ENCODE data around the gene SLC15A1. TPM values are rescaled to one million over a fixed set of nuclear protein-coding genes. Genes with fewer than 3 reads are reported as not detected.
A peak's percentile ranks its signal among the peaks of the same experiment; 100 is the strongest.

Gene SLC15A1
- total RNA-seq, 2 experiments from 2014 or later = not detected

- no peaks in the 10 kb centered on the region for H3K9me3 Mint-ChIP-seq
Observed at GRCh38 chr13:98677398-98677797, 75.1 kb downstream of the SLC15A1 start.

GRCh38 chr13:98676239-98676638, 76.2 kb downstream of the SLC15A1 start:
- H3K27me3 Mint-ChIP-seq = no peaks in the 10 kb centered on the region
- H3K36me3 Mint-ChIP-seq = no peaks in the 10 kb centered on the region
- no peak overlapping the region for H3K4me3 Mint-ChIP-seq
- no peaks in the 10 kb centered on the region for H3K9me3 Mint-ChIP-seq
- H3K27ac Mint-ChIP-seq = no peak overlapping the region
- no peaks in the 10 kb centered on the region for H3K4me1 Mint-ChIP-seq
- DNase-seq = no peak

More at GRCh38 chr13:98677398-98677797, 75.1 kb downstream of the SLC15A1 start:
- Mint-ChIP-seq H3K4me1 (no peaks in the 10 kb centered on the region), H3K27ac (no peak overlapping the region), H3K36me3 (no peaks in the 10 kb centered on the region), H3K4me3 (no peak overlapping the region), H3K27me3 (no peaks in the 10 kb centered on the region)
- no peak for DNase-seq

- Mint-ChIP-seq H3K27me3 (no peaks in the 10 kb centered on the region), H3K4me3 (no peak overlapping the region), H3K36me3 (no peaks in the 10 kb centered on the region), H3K4me1 (no peaks in the 10 kb centered on the region), H3K27ac (no peak overlapping the region), H3K9me3 (no peaks in the 10 kb centered on the region)
- no peak for DNase-seq
Observed at GRCh38 chr13:98675837-98676236, 76.6 kb downstream of the SLC15A1 start.

GRCh38 chr13:98675066-98675465, 77.4 kb downstream of the SLC15A1 start:
- Mint-ChIP-seq H3K4me1 (no peaks in the 10 kb centered on the region), H3K9me3 (no peaks in the 10 kb centered on the region), H3K36me3 (no peaks in the 10 kb centered on the region), H3K27ac (no peak overlapping the region), H3K4me3 (no peak overlapping the region), H3K27me3 (no peaks in the 10 kb centered on the region)
- no peak for DNase-seq

GRCh38 chr13:98672947-98673613, 79.4 kb downstream of the SLC15A1 start:
- Mint-ChIP-seq H3K27me3 (no peaks in the 10 kb centered on the region), H3K36me3 (no peaks in the 10 kb centered on the region), H3K4me3 (no peak overlapping the region), H3K4me1 (no peaks in the 10 kb centered on the region), H3K9me3 (no peaks in the 10 kb centered on the region), H3K27ac (no peak overlapping the region)
- DNase-seq = peak; percentile 35

DNA sequence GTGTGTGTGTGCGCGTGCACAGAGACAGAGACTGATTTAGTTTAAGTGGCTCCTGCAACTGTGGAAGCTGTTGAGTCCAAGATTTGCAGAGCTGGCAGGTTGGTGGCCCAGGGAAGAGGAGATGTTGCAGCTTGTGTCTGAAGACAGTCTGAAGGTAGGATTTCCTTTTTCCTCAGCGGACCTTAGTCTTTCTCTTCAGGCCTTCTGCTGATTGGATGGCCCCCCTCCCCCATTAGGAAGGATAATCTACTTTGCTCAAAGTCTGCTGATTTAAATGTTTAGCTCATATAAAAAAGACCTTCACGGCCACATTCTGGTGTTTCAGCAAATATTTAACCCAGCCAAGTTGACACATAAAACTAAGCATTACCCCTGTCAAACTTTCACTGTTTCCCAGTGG, 84.3 kb downstream of the SLC15A1 start:
- Mint-ChIP-seq H3K4me1 (peaks cover 19% of the 10 kb centered on the region), H3K27ac (no peak overlapping the region), H3K27me3 (no peaks in the 10 kb centered on the region), H3K4me3 (no peak overlapping the region), H3K36me3 (no peaks in the 10 kb centered on the region), H3K9me3 (no peaks in the 10 kb centered on the region)
- no peak for DNase-seq

DNA sequence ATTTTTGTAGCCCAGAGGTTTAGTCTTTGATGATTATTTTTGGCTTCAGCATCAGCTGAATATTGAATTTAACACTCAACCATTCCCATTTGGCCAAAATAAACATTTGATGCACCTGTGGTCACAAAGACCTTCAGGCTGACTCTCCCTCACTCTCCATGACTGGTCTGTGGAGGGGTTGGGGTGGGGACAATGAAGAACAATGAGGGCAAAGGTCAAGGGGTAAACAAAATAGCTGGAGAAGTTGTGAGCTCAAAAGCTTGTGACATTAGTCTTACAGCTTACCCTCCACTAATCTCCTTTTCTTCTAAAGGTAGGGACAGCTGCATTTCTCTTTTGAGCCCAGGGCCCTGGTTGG, 86.9 kb downstream of the SLC15A1 start:
- no peak overlapping the region for H3K4me3 Mint-ChIP-seq
- H3K4me1 Mint-ChIP-seq = peaks cover 19% of the 10 kb centered on the region
- H3K9me3 Mint-ChIP-seq = no peaks in the 10 kb centered on the region
- H3K27me3 Mint-ChIP-seq = no peaks in the 10 kb centered on the region
- H3K36me3 Mint-ChIP-seq = no peaks in the 10 kb centered on the region
- H3K27ac Mint-ChIP-seq = no peak overlapping the region
- no peak for DNase-seq

DNA sequence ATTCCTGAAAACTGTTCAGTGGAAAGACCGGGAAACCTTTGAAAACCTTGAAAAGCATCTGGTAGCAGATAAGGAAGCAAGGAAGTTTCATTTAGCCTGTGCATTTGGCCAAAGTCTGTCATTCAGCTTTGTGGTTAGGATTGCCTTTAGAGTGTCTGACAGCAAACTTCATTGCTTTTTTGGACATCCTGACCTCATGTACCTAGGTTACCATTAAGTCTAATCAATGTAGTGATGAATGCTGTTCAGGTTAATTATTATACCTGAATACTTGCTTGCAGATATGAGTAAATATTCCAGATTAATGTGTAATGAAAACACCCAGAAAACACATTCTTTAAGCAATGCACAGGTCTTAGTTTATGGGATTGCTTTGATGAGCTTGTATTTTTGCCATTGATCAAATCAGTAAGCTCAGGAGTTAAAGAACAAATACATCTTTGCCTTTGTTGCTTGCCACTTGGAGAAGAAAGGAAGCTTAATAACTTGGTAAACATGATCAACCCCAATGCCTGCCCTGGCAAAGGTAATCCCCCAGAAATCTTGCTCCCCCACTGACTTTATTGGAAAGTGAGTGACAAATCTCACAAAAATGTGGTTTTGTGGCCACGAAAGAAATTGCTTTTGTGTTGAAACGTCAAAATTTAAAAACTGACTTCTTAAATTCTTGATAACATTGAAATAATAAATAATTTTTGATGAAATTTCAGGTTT, 87.4 kb downstream of the SLC15A1 start:
- Mint-ChIP-seq H3K36me3 (no peaks in the 10 kb centered on the region), H3K27me3 (no peaks in the 10 kb centered on the region), H3K27ac (no peak overlapping the region), H3K9me3 (no peaks in the 10 kb centered on the region), H3K4me1 (peaks cover 19% of the 10 kb centered on the region), H3K4me3 (no peak overlapping the region)
- no peak for DNase-seq

- H3K27me3 Mint-ChIP-seq = no peaks in the 10 kb centered on the region
- peaks cover 19% of the 10 kb centered on the region for H3K4me1 Mint-ChIP-seq
- DNase-seq = no peak
- no peaks in the 10 kb centered on the region for H3K36me3 Mint-ChIP-seq
- H3K9me3 Mint-ChIP-seq = no peaks in the 10 kb centered on the region
- H3K4me3 Mint-ChIP-seq = no peak overlapping the region
- peak overlapping the region; percentile 46 for H3K27ac Mint-ChIP-seq
Observed at GRCh38 chr13:98664510-98664909, 88.0 kb downstream of the SLC15A1 start.

DNA sequence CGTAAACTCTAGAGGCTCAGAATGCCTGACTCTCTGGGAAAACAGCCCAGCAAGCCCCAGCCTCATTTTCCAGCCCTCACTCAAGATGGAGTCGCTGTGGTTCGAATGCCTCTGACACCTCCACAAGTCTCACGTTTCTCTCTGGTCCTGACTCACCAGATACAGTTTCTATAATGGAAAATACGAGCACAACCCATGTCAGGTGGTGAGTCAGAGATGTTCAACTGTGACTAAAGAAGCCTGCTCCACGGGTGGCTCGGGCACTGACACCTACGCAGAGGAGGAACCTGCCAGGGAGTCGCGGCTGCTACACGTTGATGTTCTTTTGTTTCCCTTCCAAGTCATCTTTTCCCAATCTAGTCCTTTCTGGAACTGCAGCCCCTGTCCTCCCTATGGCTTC, 88.4 kb downstream of the SLC15A1 start:
- DNase-seq = peak; percentile 74
- no peaks in the 10 kb centered on the region for H3K36me3 Mint-ChIP-seq
- H3K9me3 Mint-ChIP-seq = no peaks in the 10 kb centered on the region
- H3K27me3 Mint-ChIP-seq = no peaks in the 10 kb centered on the region
- H3K4me3 Mint-ChIP-seq = no peak overlapping the region
- H3K4me1 Mint-ChIP-seq = peaks cover 19% of the 10 kb centered on the region
- peak overlapping the region; percentile 46 for H3K27ac Mint-ChIP-seq

GRCh38 chr13:98658131-98658530, 94.3 kb downstream of the SLC15A1 start:
- DNase-seq = no peak
- Mint-ChIP-seq H3K36me3 (no peaks in the 10 kb centered on the region), H3K27ac (no peak overlapping the region), H3K27me3 (no peaks in the 10 kb centered on the region), H3K4me1 (peaks cover 6% of the 10 kb centered on the region), H3K4me3 (no peak overlapping the region), H3K9me3 (no peaks in the 10 kb centered on the region)

DNA sequence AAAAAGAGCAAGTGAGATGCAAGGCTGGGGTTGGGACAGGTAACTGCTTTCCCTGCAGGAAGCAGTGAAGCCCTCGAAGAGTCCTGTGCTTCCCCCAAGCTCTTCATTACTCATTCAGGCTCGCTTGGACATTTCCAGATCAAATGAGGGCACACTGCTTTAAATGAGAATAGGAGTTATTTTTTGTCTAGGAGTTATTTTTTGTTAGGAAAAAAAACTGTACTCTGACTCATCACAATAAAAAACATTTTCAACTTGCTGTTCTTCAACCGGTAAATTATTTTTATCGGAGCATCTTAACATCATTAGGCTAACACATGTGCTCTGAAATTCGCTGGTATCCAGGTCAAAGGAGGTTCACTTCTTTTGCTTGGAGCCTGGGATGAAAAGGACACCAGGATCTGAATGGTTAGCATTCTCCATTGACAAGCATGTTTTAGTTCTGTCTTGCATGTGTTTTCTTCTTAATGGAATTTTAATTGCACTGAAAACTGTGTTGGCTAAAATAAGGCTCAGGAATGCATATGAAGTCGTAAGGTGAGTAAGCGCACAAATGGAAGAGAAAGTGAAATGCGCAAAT, 94.9 kb downstream of the SLC15A1 start:
- Mint-ChIP-seq H3K4me3 (no peak overlapping the region), H3K4me1 (peaks cover 6% of the 10 kb centered on the region), H3K27ac (no peak overlapping the region), H3K9me3 (no peaks in the 10 kb centered on the region), H3K36me3 (no peaks in the 10 kb centered on the region), H3K27me3 (no peaks in the 10 kb centered on the region)
- no peak for DNase-seq

DNA sequence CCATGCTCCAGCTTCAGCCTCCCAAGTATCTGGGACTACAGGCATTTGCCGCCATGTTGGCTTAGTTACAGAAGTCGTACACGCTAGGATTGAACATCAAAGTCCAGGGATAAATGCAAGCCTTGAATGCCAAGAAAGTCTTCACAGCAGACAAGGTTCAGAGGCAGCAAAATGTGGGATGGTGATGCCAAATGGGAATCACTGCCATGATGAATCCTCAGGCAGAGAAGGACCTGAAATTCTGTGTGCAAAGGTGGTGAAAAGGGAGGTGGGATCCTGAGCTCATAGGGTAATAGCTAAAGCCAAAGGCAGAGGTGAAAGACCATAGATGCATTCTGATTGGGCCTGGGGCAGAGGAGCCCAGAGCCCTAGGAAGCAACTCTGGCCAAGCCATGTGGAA, 96.2 kb downstream of the SLC15A1 start:
- H3K4me1 Mint-ChIP-seq = peaks cover 6% of the 10 kb centered on the region
- H3K27ac Mint-ChIP-seq = no peak overlapping the region
- H3K4me3 Mint-ChIP-seq = no peak overlapping the region
- no peak for DNase-seq
- H3K27me3 Mint-ChIP-seq = no peaks in the 10 kb centered on the region
- H3K9me3 Mint-ChIP-seq = no peaks in the 10 kb centered on the region
- H3K36me3 Mint-ChIP-seq = no peaks in the 10 kb centered on the region

DNA sequence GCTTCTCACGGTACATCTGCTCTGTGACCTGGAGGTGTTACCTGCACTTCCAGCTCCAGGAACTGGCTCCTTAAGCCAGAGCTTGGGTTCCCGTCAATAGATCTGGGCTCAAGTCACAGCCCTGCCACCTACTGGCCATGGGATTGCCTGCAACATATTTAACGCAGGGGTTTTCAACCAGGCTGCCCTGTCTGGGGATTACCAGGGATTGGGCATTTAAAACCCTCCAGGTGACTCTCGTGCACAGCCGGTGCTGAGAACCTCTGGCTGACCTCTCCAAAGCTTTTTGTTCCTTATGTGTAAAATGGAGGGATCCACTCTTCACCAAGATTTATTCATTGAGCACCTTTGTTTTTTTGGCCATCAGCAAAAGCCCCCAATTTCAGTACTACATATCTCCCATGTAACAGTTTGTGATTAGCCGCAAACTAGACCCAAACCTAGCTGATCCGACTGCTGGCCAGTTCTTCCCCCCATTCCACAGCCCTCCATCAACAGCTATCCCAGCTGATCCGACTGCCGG, 98.9 kb downstream of the SLC15A1 start:
- peak; percentile 63 for DNase-seq
- Mint-ChIP-seq H3K36me3 (no peaks in the 10 kb centered on the region), H3K9me3 (no peaks in the 10 kb centered on the region), H3K27ac (peak overlapping the region; percentile 40), H3K27me3 (no peaks in the 10 kb centered on the region), H3K4me1 (peaks cover 6% of the 10 kb centered on the region), H3K4me3 (no peak overlapping the region)

DNA sequence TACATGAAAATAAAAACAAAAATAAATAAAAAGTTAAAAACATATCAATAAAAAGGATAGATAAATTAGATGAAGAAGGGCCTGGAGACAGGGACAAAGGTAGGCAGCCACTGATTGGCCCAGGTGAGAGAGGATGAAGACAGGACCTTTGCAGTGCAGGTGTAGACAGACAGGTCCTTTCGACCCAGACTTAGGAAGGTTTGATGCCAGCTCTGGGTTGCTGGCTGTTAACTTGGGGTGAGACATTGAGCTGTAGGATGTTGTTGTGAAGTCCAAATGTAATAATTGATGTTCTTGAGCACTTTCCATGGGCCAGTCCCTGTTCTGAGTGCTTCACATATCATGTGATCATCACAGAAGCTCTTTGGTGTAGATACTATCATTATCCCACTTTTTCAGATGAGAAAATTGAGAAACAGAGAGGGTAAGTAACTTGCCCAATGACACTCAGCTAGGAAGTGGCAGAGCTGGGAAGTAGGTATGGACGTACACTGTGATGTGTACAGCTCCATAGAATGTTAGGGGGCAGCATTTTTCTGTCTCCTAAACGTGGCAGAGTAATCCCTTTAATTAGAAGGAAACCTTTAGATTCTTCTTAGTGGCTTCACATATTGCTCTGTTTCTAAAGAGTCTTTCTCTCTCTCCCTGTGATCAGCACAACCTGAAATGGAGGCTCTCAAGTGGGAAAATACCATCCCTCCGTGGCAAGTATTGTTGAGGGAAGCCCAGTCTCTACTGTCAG, 99.6 kb downstream of the SLC15A1 start:
- H3K4me3 Mint-ChIP-seq = no peak overlapping the region

More for the DNA sequence above, 99.6 kb downstream of the SLC15A1 start:
- Mint-ChIP-seq H3K9me3 (no peaks in the 10 kb centered on the region), H3K4me1 (peaks cover 4% of the 10 kb centered on the region), H3K27ac (peak overlapping the region; percentile 40), H3K36me3 (no peaks in the 10 kb centered on the region), H3K27me3 (no peaks in the 10 kb centered on the region)
- DNase-seq = no peak

All from activated naive CD8-positive, alpha-beta T cell treated with anti-CD3 and anti-CD28 coated beads for 36 hours (primary cell).